ENCODE measurements around the gene TTLL8. TPM values are rescaled to one million over a fixed set of nuclear protein-coding genes. Genes with fewer than 3 reads are reported as not detected.

TTLL8 gene
- total and polyA plus RNA-seq, 2 donors (not counting 3 experiments of a cell fraction or from before 2014, with no cell fraction given): not detected

DNA sequence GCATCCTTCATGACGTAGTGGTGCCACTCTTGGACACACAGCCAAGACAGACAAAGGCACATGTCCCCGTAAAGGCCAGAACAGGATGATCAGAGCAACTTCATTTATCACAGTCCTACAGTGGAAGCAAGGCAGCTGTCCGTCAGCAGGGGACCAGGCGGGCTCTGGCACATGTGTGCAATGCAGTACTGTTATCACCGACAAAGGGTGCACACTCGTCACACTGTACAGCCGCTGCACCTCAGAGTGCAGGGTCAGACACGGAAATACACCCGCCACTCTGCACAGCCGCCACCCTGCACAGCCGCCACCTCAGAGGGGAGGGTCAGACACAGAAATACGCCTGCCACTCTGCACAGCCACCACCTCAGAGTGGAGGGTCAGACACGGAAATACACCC, 32.1 kb downstream of the TTLL8 start:
- FAIRE-seq: no peak
- BruUV-seq (replicated peaks): no TSS peak
- TF ChIP-seq, protein P1, sequence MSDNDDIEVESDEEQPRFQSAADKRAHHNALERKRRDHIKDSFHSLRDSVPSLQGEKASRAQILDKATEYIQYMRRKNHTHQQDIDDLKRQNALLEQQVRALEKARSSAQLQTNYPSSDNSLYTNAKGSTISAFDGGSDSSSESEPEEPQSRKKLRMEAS (IDR thresholded peaks at IDR 0.05; ENCODE audit: insufficient read depth, insufficient read length): no peak
- TF ChIP-seq EZH2 (IDR thresholded peaks at IDR 0.05; ENCODE audit: borderline replicate concordance, low read depth, low read length, severe bottlenecking) (no peak), POLR2A (IDR thresholded peaks at IDR 0.05; ENCODE audit: low read depth, low read length) (no peak), FOS (IDR thresholded peaks at IDR 0.05; ENCODE audit: borderline replicate concordance, insufficient read depth, low read length) (no peak), GATA2 (IDR thresholded peaks at IDR 0.05; ENCODE audit: insufficient read depth, insufficient read length, low read depth, low read length) (no peak), JUN (IDR thresholded peaks at IDR 0.05; ENCODE audit: borderline replicate concordance, insufficient read depth, insufficient read length, low read depth) (no peak), POLR2AphosphoS5 (IDR thresholded peaks at IDR 0.05; ENCODE audit: insufficient read depth, low read depth, low read length) (no peak), MYC (IDR thresholded peaks at IDR 0.05; ENCODE audit: low read depth, low read length) (no peak)
- TF ChIP-seq, protein P2, sequence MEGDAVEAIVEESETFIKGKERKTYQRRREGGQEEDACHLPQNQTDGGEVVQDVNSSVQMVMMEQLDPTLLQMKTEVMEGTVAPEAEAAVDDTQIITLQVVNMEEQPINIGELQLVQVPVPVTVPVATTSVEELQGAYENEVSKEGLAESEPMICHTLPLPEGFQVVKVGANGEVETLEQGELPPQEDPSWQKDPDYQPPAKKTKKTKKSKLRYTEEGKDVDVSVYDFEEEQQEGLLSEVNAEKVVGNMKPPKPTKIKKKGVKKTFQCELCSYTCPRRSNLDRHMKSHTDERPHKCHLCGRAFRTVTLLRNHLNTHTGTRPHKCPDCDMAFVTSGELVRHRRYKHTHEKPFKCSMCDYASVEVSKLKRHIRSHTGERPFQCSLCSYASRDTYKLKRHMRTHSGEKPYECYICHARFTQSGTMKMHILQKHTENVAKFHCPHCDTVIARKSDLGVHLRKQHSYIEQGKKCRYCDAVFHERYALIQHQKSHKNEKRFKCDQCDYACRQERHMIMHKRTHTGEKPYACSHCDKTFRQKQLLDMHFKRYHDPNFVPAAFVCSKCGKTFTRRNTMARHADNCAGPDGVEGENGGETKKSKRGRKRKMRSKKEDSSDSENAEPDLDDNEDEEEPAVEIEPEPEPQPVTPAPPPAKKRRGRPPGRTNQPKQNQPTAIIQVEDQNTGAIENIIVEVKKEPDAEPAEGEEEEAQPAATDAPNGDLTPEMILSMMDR (IDR thresholded peaks at IDR 0.05; ENCODE audit: extremely low read depth in 1 of 2, insufficient read depth in 1 of 2, low read depth in 1 of 2, low read length in 2 of 2): no peak

More for the DNA sequence above, 32.1 kb downstream of the TTLL8 start:
- H3K9me3 ChIP-seq (replicated peaks; ENCODE audit: control insufficient read depth, insufficient read depth, low read length): no peaks in the 10 kb centered on the region
- no peak for DNase-seq (ENCODE audit: low read depth, low spot score)
- H2AFZ ChIP-seq (ENCODE audit: low read depth, low read length): no peak overlapping the region
- H3K36me3 ChIP-seq (ENCODE audit: control insufficient read depth in 2 of 2, extremely low read depth in 1 of 2, insufficient read depth in 2 of 2, low read length in 2 of 2): no peaks in the 10 kb centered on the region
- H3K4me3 ChIP-seq (replicated peaks in 1 of 3; ENCODE audit: insufficient read depth in 1 of 3, low read depth in 1 of 3, low read length in 3 of 3): no peak overlapping the region
- intact Hi-C loops (cut with micrococcal nuclease): no loop called here
- H3K79me2 ChIP-seq (ENCODE audit: control insufficient read depth, insufficient read depth, low read length): no peaks in the 10 kb centered on the region
- H3K27ac ChIP-seq (ENCODE audit: insufficient read depth, low read depth, low read length): no peak overlapping the region
- no peaks in the 10 kb centered on the region for H3K9me1 ChIP-seq (replicated peaks; ENCODE audit: control insufficient read depth, extremely low read depth, insufficient read depth, low read length)
- CTCF ChIA-PET: no interaction called here
- POLR2A ChIA-PET: no interaction called here
- peaks cover 0 to 2% of the 10 kb centered on the region in 2 experiments for H3K27me3 ChIP-seq (ENCODE audit: control insufficient read depth in 2 of 2, insufficient read depth in 2 of 2, low read length in 2 of 2)
- dilution Hi-C loops (cut with MboI; ENCODE audit: extremely low pct_ligation_motif_present, low sequenced_read_pairs): no loop called here
- H3K9ac ChIP-seq (replicated peaks; ENCODE audit: extremely low read depth, insufficient read depth, low read length): no peak overlapping the region
- no peaks in the 10 kb centered on the region for H4K20me1 ChIP-seq (replicated peaks; ENCODE audit: control insufficient read depth, extremely low read depth, insufficient read depth, low read length)
- H3K4me1 ChIP-seq (ENCODE audit: control insufficient read depth, extremely low read depth, insufficient read depth, low read length): no peaks in the 10 kb centered on the region
- H3K4me2 ChIP-seq (ENCODE audit: insufficient read depth, low read length): no peak overlapping the region
